Immature natural killer cell (primary cell): ENCODE data around the gene TAF9. TPM values are rescaled to one million over a fixed set of nuclear protein-coding genes. Genes with fewer than 3 reads are reported as not detected.
"Not testable (repeated sequence)": the region's sequence is repeated elsewhere in the genome, so short reads cannot be mapped to it uniquely, and the experiment has no call there.

Experiments used
- DNase-seq, 3 donors: peaks; one replicate each; pipeline ENCODE4 v3.0.0; 2022; ENCODE audit warnings: mixed read lengths in 1 of 3
- H3K27ac Mint-ChIP-seq, 6 donors: one replicate each; pipeline ENCODE4 v1.8.0; 2020; ENCODE audit warnings: mixed read lengths in 6 of 6, mild to moderate bottlenecking in 5 of 6, inconsistent platforms in 4 of 6, moderate library complexity in 3 of 6
- H3K27me3 Mint-ChIP-seq, 3 donors: one replicate each; pipeline ENCODE4 v1.8.0; 2020 to 2021; ENCODE audit warnings: low read depth in 3 of 3, mild to moderate bottlenecking in 3 of 3, mixed read lengths in 3 of 3, moderate library complexity in 3 of 3, inconsistent platforms in 1 of 3
- H3K36me3 Mint-ChIP-seq, 3 donors: one replicate each; pipeline ENCODE4 v1.8.0; 2020; ENCODE audit warnings: mixed read lengths in 3 of 3, inconsistent platforms in 2 of 3, mild to moderate bottlenecking in 2 of 3
- H3K4me1 Mint-ChIP-seq, 2 donors: one replicate each; pipeline ENCODE4 v1.8.0; 2020; ENCODE audit warnings: inconsistent platforms in 2 of 2, mild to moderate bottlenecking in 2 of 2, mixed read lengths in 2 of 2, moderate library complexity in 1 of 2
- H3K4me3 Mint-ChIP-seq, 5 donors: one replicate each; pipeline ENCODE4 v1.8.0; 2020; ENCODE audit warnings: mild to moderate bottlenecking in 5 of 5, mixed read lengths in 5 of 5, inconsistent platforms in 3 of 5, moderate library complexity in 3 of 5
- H3K9me3 Mint-ChIP-seq, 6 donors: one replicate each; pipeline ENCODE4 v1.8.0; 2020; ENCODE audit warnings: mild to moderate bottlenecking in 6 of 6, mixed read lengths in 6 of 6, inconsistent platforms in 4 of 6, moderate library complexity in 3 of 6
- polyA plus RNA-seq, 3 donors: library from polyadenylated mRNA; unstranded; fragments of 300-500 nt; fragmentation: Illumina TruSeq; gene quantifications; one replicate each; pipeline ENCODE4 v1.2.3, GENCODE V29; 2021

Gene TAF9
- polyA plus RNA-seq, 3 donors from 2014 or later = 63.6 to 102 (median 73.8) TPM

DNA sequence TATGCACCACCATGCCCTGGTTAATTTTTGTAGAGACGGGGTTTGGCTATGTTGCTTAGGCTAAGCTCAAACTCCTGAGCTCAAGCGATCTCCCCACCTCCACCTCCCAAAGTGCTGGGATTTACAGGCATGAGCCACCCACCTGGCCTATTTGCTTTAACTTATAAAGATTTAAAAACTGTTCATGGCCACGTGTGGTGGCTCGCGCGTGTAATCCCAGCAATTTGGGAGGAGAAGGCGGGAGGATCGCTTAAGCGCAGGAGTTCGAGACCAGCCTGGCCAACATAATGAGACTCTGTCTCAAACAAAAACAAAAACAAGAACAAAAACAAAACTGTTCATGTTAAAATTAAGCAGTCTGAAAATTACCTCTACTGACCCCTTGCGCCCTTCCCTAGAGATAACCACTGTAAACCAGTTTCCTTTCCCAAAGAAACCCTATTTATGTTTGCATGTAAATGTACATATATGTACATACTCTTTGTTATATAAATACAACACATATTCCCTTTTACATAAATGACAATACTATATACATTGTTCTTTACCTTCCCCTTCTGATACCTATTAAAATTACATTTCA lies 1.5 kb downstream of the TAF9 start:
- H3K4me1 Mint-ChIP-seq = peaks cover 28 to 63% of the 10 kb centered on the region in 2 donors
- H3K27me3 Mint-ChIP-seq = peaks cover 2 to 7% (median 3%) of the 10 kb centered on the region in 3 donors
- DNase-seq = no peak
- H3K9me3 Mint-ChIP-seq = no peaks in the 10 kb centered on the region
- H3K27ac Mint-ChIP-seq = peak overlapping the region; percentile 91 to 99 (median 96)
- H3K4me3 Mint-ChIP-seq = peak overlapping the region; percentile 94 to 97 (median 95)
- H3K36me3 Mint-ChIP-seq = peaks cover 4 to 13% (median 5%) of the 10 kb centered on the region in 3 donors

- no peak for DNase-seq
- Mint-ChIP-seq H3K4me1 (peaks cover 17 to 46% of the 10 kb centered on the region in 2 donors), H3K36me3 (peaks cover 4 to 13% (median 5%) of the 10 kb centered on the region in 3 donors), H3K4me3 (no peak overlapping the region), H3K27ac (peak overlapping the region in 1 of 6 donors; percentile 34), H3K27me3 (peaks cover 2 to 7% (median 3%) of the 10 kb centered on the region in 3 donors), H3K9me3 (no peaks in the 10 kb centered on the region)
Measured at GRCh38 chr5:69364850-69365249, 4.5 kb downstream of the TAF9 start.

DNA sequence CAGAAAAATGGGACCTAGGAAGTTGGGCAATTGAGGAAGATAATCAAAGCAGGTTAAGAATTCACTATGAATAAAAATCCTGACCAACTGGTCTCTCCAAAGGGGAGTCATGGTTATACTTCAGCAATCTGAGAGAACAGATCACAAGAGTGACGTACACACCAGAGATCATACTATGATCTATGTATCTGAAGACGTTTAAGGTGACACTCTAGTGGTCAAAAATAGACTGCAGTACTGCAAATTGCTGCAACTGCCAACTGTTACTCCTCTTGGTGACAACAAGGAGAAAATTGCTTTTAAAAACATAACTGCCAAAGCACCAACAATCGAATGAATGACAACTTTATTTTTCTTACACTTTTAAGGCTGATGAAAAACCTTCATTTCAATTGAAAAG lies 4.9 kb downstream of the TAF9 start:
- Mint-ChIP-seq H3K36me3 (peaks cover 4 to 13% (median 5%) of the 10 kb centered on the region in 3 donors), H3K27ac (no peak overlapping the region), H3K27me3 (peaks cover 2 to 4% (median 3%) of the 10 kb centered on the region in 3 donors), H3K4me3 (no peak overlapping the region), H3K4me1 (peaks cover 15 to 50% of the 10 kb centered on the region in 2 donors), H3K9me3 (no peaks in the 10 kb centered on the region)
- DNase-seq = peak in 1 of 3 donors; percentile 11

GRCh38 chr5:69360442-69360841 lies 8.9 kb downstream of the TAF9 start:
- H3K4me3 Mint-ChIP-seq = no peak overlapping the region
- H3K4me1 Mint-ChIP-seq = peaks cover 2 to 39% of the 10 kb centered on the region in 2 donors
- H3K36me3 Mint-ChIP-seq = peaks cover 3 to 10% (median 7%) of the 10 kb centered on the region in 3 donors
- no peaks in the 10 kb centered on the region for H3K9me3 Mint-ChIP-seq
- peaks cover 0 to 3% (median 0%) of the 10 kb centered on the region in 3 donors for H3K27me3 Mint-ChIP-seq
- H3K27ac Mint-ChIP-seq = no peak overlapping the region
- DNase-seq = no peak

- Mint-ChIP-seq H3K4me1 (peaks cover 2 to 34% of the 10 kb centered on the region in 2 donors), H3K27me3 (peaks cover 0 to 3% (median 0%) of the 10 kb centered on the region in 3 donors), H3K4me3 (no peak overlapping the region), H3K9me3 (no peaks in the 10 kb centered on the region), H3K27ac (peak overlapping the region in 2 of 6 donors; percentile 19 to 56), H3K36me3 (peaks cover 0 to 4% (median 4%) of the 10 kb centered on the region in 3 donors)
- DNase-seq = no peak
Measured at GRCh38 chr5:69359699-69360098, 9.6 kb downstream of the TAF9 start.

- DNase-seq = no peak
- Mint-ChIP-seq H3K4me1 (peaks cover 0 to 3% of the 10 kb centered on the region in 2 donors), H3K36me3 (peaks cover 6 to 28% (median 14%) of the 10 kb centered on the region in 3 donors), H3K4me3 (no peak overlapping the region), H3K27ac (peak overlapping the region in 1 of 6 donors; percentile 30), H3K9me3 (no peaks in the 10 kb centered on the region), H3K27me3 (no peaks in the 10 kb centered on the region)
Measured at GRCh38 chr5:69350664-69351063, 18.7 kb downstream of the TAF9 start.

- Mint-ChIP-seq H3K4me1 (no peaks in the 10 kb centered on the region), H3K27ac (no peak overlapping the region), H3K36me3 (peaks cover 0 to 3% (median 0%) of the 10 kb centered on the region in 3 donors), H3K27me3 (peaks cover 0 to 2% (median 0%) of the 10 kb centered on the region in 3 donors), H3K9me3 (no peaks in the 10 kb centered on the region), H3K4me3 (no peak overlapping the region)
- DNase-seq = no peak
Measured at GRCh38 chr5:69343083-69343482, 26.2 kb downstream of the TAF9 start.

GRCh38 chr5:69341520-69342161 lies 27.7 kb downstream of the TAF9 start:
- Mint-ChIP-seq H3K27me3 (peaks cover 0 to 2% (median 0%) of the 10 kb centered on the region in 3 donors), H3K36me3 (peaks cover 0 to 3% (median 0%) of the 10 kb centered on the region in 3 donors), H3K4me3 (no peak overlapping the region), H3K9me3 (no peaks in the 10 kb centered on the region), H3K27ac (no peak overlapping the region), H3K4me1 (no peaks in the 10 kb centered on the region)
- DNase-seq = no peak

GRCh38 chr5:69335341-69335935 lies 33.9 kb downstream of the TAF9 start:
- no peak for DNase-seq
- Mint-ChIP-seq H3K27ac (no peak overlapping the region), H3K9me3 (no peaks in the 10 kb centered on the region), H3K27me3 (peaks cover 7 to 10% (median 9%) of the 10 kb centered on the region in 3 donors), H3K4me1 (peaks cover 19 to 27% of the 10 kb centered on the region in 2 donors), H3K36me3 (peaks cover 0 to 4% (median 0%) of the 10 kb centered on the region in 3 donors), H3K4me3 (no peak overlapping the region)

DNA sequence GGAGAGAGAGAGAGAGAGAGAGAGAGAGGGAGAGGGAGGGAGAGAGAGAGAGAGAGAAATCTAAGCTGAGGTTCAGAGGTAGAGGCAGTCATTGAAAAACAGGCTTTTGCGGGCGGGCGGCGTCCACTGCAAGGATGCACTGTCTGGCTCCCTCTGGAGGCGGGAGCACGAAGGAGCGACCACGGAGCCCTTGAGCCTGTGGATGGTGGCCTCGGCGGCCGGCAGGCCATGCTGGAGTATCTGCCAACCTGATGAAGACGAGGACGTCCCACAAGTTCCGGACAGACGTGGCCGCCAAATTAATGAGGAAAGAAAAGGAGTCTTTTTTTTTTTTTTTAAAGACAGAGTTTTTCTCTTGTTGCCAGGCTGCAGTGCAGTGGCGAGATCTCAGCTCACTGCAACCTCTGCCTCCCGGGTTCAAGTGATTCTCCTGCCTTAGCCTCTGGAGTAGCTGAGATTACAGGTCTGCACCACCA lies 34.5 kb downstream of the TAF9 start:
- Mint-ChIP-seq H3K36me3 (peaks cover 0 to 6% (median 0%) of the 10 kb centered on the region in 3 donors), H3K4me1 (peaks cover 19 to 27% of the 10 kb centered on the region in 2 donors), H3K27ac (peak overlapping the region in 5 of 6 donors; percentile 45 to 88 (median 51)), H3K9me3 (no peaks in the 10 kb centered on the region), H3K27me3 (peaks cover 7 to 10% (median 9%) of the 10 kb centered on the region in 3 donors), H3K4me3 (peak overlapping the region; percentile 15 to 73 (median 53))
- peak; percentile 58 to 69 (median 65) for DNase-seq

- H3K9me3 Mint-ChIP-seq, H3K27me3 Mint-ChIP-seq, DNase-seq, H3K27ac Mint-ChIP-seq, H3K36me3 Mint-ChIP-seq: not testable (repeated sequence)
- H3K4me1 Mint-ChIP-seq = peaks cover 19 to 27% of the 10 kb centered on the region in 2 donors
- peak overlapping the region in 3 of 5 donors; percentile 10 to 97 (median 18) for H3K4me3 Mint-ChIP-seq
Measured at GRCh38 chr5:69333668-69334315, 35.5 kb downstream of the TAF9 start.

DNA sequence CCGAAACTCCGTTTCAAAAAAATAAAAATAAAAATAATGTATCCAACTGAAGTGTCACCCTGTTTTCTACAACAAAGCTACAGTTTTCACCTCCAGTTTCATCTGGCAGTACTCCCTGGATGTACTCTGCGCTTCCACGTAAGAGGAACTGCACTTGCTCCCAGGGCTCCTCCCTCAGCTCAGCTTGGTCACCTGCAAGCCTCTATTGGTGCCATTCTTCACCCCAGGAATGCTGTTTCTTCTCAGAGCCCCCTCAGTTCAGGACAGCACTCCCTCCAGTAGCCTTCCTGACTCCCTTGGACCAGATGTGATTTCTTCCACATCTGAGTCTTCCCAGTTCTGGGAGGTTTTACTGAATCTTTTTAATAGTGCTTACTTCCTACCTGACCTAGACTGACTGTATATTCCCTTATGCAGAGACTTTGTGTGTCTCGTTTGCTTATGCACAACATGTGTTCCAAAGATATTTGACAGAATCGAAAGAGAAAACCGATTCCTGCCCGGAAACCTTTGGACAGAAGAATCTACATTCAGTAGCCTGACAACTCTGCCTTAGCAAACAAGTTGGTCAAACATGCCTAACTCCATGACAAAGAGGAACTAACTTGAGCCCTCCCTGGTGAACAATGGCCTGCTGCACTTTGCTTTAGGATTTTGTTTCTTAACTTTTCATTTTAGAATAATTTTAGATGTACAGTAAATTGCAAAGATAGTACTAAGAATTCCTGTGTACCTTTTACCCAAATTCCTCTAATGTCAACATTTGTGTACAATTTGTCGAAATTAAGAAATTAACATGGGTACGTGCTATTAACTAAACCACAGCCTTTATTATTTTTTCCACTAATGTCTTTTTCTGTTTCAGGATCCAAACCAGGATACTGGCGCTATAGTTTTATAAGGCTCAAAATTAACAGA lies 37.5 kb downstream of the TAF9 start:
- peak overlapping the region; percentile 88 to 98 (median 97) for H3K4me3 Mint-ChIP-seq
- no peaks in the 10 kb centered on the region for H3K9me3 Mint-ChIP-seq
- H3K27ac Mint-ChIP-seq = peak overlapping the region; percentile 45 to 98 (median 90)
- peaks cover 19 to 27% of the 10 kb centered on the region in 2 donors for H3K4me1 Mint-ChIP-seq
- no peak for DNase-seq
- H3K27me3 Mint-ChIP-seq = peaks cover 7 to 10% (median 9%) of the 10 kb centered on the region in 3 donors
- peaks cover 0 to 8% (median 0%) of the 10 kb centered on the region in 3 donors for H3K36me3 Mint-ChIP-seq
